HEK293T (cell line): ENCODE data around the gene GTPBP8.

Experiments used
- CTCF ChIA-PET: fragments of 350-600 bp; formaldehyde crosslinking; extraction: SDS; loops from one replicate; lab custom pipeline; 2021; ENCODE audit warnings: antibody characterized with exemption, inconsistent platforms; lab: Yijun Ruan, JAX
- POLR2A ChIA-PET: fragments of 350-600 bp; formaldehyde crosslinking; extraction: SDS; loops from one replicate; lab custom pipeline; 2020; ENCODE audit warnings: antibody characterized with exemption, inconsistent platforms; lab: Yijun Ruan, JAX
- DNase-seq: peaks from one replicate; pipeline ENCODE4 v3.0.0; 2012; ENCODE audit warnings: mixed read lengths; ENCODE audit errors: extremely low spot score
- ARNT ChIP-seq: fragments of 450-650 bp; IDR thresholded peaks from 2 replicates; pipeline ENCODE4 v1.6.1; 2017; ENCODE audit warnings: mild to moderate bottlenecking
- BHLHE40 ChIP-seq: fragments of 450-650 bp; IDR thresholded peaks from 2 replicates; pipeline ENCODE4 v1.6.1; 2016; ENCODE audit warnings: mild to moderate bottlenecking, moderate library complexity, borderline replicate concordance
- CTBP1 ChIP-seq: fragments of 450-650 bp; IDR thresholded peaks from 2 replicates; pipeline ENCODE4 v1.6.1; 2016; ENCODE audit warnings: borderline replicate concordance
- ELF4 ChIP-seq: fragments of 450-650 bp; IDR thresholded peaks from 2 replicates; pipeline ENCODE4 v1.6.1; 2017; ENCODE audit warnings: antibody characterized with exemption
- FOXA1 ChIP-seq: fragments of 450-650 bp; IDR thresholded peaks from 2 replicates; pipeline ENCODE4 v1.6.1; 2016; ENCODE audit warnings: mild to moderate bottlenecking
- FOXK2 ChIP-seq: fragments of 450-650 bp; IDR thresholded peaks from 2 replicates; pipeline ENCODE4 v1.6.1; 2016; ENCODE audit warnings: mild to moderate bottlenecking
- FOXM1 ChIP-seq: fragments of 450-650 bp; IDR thresholded peaks from 2 replicates; pipeline ENCODE4 v1.6.1; 2017; ENCODE audit warnings: mild to moderate bottlenecking, borderline replicate concordance
- HDGF ChIP-seq: fragments of 450-650 bp; IDR thresholded peaks from 2 replicates; pipeline ENCODE4 v1.6.1; 2017; ENCODE audit warnings: antibody characterized with exemption, borderline replicate concordance
- L3MBTL2 ChIP-seq: fragments of 450-650 bp; conservative IDR thresholded peaks from 2 replicates; pipeline ENCODE4 v1.6.1; 2016; ENCODE audit warnings: mild to moderate bottlenecking
- LEF1 ChIP-seq: fragments of 450-650 bp; IDR thresholded peaks from 2 replicates; pipeline ENCODE4 v1.6.1; 2017; ENCODE audit warnings: mild to moderate bottlenecking, borderline replicate concordance
- NFRKB ChIP-seq: fragments of 450-650 bp; IDR thresholded peaks from 2 replicates; pipeline ENCODE4 v1.6.1; 2016; ENCODE audit warnings: mild to moderate bottlenecking, moderate library complexity
- PKNOX1 ChIP-seq: fragments of 450-650 bp; IDR thresholded peaks from 2 replicates; pipeline ENCODE4 v1.6.1; 2016
- SP1 ChIP-seq: fragments of 450-650 bp; IDR thresholded peaks from 2 replicates; pipeline ENCODE4 v1.6.1; 2017
- SUZ12 ChIP-seq: fragments of 450-650 bp; IDR thresholded peaks from 2 replicates; pipeline ENCODE4 v1.6.1; 2016; ENCODE audit warnings: mild to moderate bottlenecking
- TARDBP ChIP-seq: fragments of 450-650 bp; IDR thresholded peaks from 2 replicates; pipeline ENCODE4 v1.6.1; 2016
- ZNF384 ChIP-seq: fragments of 450-650 bp; IDR thresholded peaks from 2 replicates; pipeline ENCODE4 v1.6.1; 2016

Gene GTPBP8

DNA sequence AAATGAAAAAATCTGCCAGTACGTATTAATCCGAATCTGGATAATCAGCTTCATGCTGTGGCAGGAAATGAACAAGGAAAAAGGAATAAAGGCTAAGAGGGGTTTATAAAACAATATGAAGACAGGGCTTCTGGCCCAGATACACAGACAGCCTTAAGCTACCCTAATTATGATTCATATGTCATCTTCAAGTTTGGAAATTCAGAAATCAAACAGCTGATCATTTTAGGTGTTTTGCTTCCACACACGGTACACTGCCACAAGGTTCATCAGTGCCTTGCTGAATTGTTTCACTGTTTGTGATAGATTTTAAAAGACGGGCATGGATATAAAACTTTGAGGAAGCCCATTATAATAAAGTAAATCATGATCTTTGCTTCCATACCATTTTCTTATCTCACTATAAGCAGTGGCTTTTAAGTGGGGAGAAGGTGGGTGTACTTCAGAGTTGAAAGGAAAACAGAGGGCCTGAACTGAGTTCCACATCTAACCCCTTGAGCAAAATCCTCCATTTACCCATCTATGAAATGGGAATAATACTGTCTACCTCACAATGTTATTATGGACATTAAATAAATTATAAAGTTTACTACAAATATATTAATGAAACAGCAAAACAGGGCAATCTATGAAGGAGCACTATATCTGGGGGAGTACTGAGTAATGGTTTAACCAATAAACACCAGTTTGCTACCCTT is 15.7 kb downstream of the GTPBP8 start:
- ChIA-PET POLR2A (interaction anchor here (4.8 kb wide), 1 partner anchor 13 kb away, joined by 22 read pairs; a partner anchor contains a TSS), CTCF (interaction anchor here (0.5 to 0.6 kb wide), 2 partner anchors 487 to 1827 kb away, joined by 3 read pairs; no protein-coding TSS in a partner anchor)
- DNase-seq = no peak
- no peak for TF ChIP-seq HDGF
- TF ChIP-seq SP1 = no peak
- no peak for TF ChIP-seq ELF4
- no peak for TF ChIP-seq TARDBP
- no peak for TF ChIP-seq FOXM1
- TF ChIP-seq LEF1 = no peak
- TF ChIP-seq ARNT = no peak
- TF ChIP-seq NFRKB = no peak
- no peak for TF ChIP-seq L3MBTL2
- TF ChIP-seq ZNF384 = no peak
- no peak for TF ChIP-seq FOXA1
- no peak for TF ChIP-seq CTBP1
- TF ChIP-seq FOXK2 = no peak
- no peak for TF ChIP-seq PKNOX1
- TF ChIP-seq BHLHE40 = no peak

- TF ChIP-seq LEF1 (no peak), CTBP1 (no peak)
- no peak for DNase-seq
- ChIA-PET CTCF (no interaction called here), POLR2A (interaction anchor here (0.8 to 4.8 kb wide), 2 partner anchors 11 to 17 kb away, joined by 3 to 22 read pairs; partner anchors contain the start of gene GTPBP8)
Measured at GRCh38 chr3:113008117-113008516, 17.3 kb downstream of the GTPBP8 start.

GRCh38 chr3:113013593-113013992 is 22.8 kb downstream of the GTPBP8 start:
- no peak for DNase-seq
- TF ChIP-seq PKNOX1 (no peak), LEF1 (no peak), NFRKB (no peak), FOXA1 (no peak), FOXK2 (no peak), ARNT (no peak), SUZ12 (no peak), SP1 (no peak), ELF4 (no peak), CTBP1 (no peak), BHLHE40 (no peak), ZNF384 (no peak), TARDBP (no peak), HDGF (no peak), FOXM1 (no peak), L3MBTL2 (no peak)
- ChIA-PET POLR2A (interaction anchor here (0.6 kb wide), 1 partner anchor 23 kb away, joined by 3 read pairs; no protein-coding TSS in a partner anchor), CTCF (no interaction called here)

- POLR2A ChIA-PET = interaction anchor here (0.8 to 2.5 kb wide), 9 partner anchors 10 to 496 kb away, joined by 3 to 22 read pairs (median 4); partner anchors contain the start of genes GTPBP8 and SPICE1
- CTCF ChIA-PET = no interaction called here
- no peak for TF ChIP-seq TARDBP
- no peak for TF ChIP-seq SP1
- no peak for TF ChIP-seq HDGF
- no peak for TF ChIP-seq FOXK2
- TF ChIP-seq LEF1 = no peak
- no peak for TF ChIP-seq ZNF384
- no peak for TF ChIP-seq PKNOX1
- TF ChIP-seq FOXA1 = no peak
- no peak for TF ChIP-seq CTBP1
- TF ChIP-seq SUZ12 = no peak
- TF ChIP-seq NFRKB = no peak
- DNase-seq = no peak
Measured at GRCh38 chr3:113018536-113019181, 27.9 kb downstream of the GTPBP8 start.

- POLR2A ChIA-PET = interaction anchor here (0.6 to 2.5 kb wide), 15 partner anchors 11 to 510 kb away, joined by 3 to 22 read pairs (median 3); partner anchors contain the start of genes GTPBP8 and SPICE1
- peak; percentile 93 for DNase-seq
- CTCF ChIA-PET = interaction anchor here (1.0 kb wide), 2 partner anchors 15 to 377 kb away, joined by 3 read pairs; no protein-coding TSS in a partner anchor
- peak; percentile 99 for TF ChIP-seq L3MBTL2
- TF ChIP-seq BHLHE40 = no peak
Measured at GRCh38 chr3:113019182-113020137, 28.7 kb downstream of the GTPBP8 start.
